GM23338 (cell line): Measurements from ENCODE around the gene PTPRB.

Source experiments
- EZH2phosphoT487 ChIP-seq: fragments of 200-600 bp; sonication (generic); IDR thresholded peaks from one replicate; pipeline ENCODE4 v1.8.1; 2018; ENCODE audit warnings: antibody characterized with exemption; ENCODE audit not compliant: unreplicated experiment
- NANOG ChIP-seq: IDR thresholded peaks from 2 replicates; pipeline ENCODE4 v1.6.1; 2016; ENCODE audit warnings: antibody characterized with exemption, borderline replicate concordance
- POLR2AphosphoS5 ChIP-seq: IDR thresholded peaks from 2 replicates; pipeline ENCODE4 v1.6.1; 2016; ENCODE audit warnings: antibody characterized with exemption, low read depth
- TF ChIP-seq, protein P1 (sequence below), 2 experiments: fragments of 200-600 bp in 1 of 2; sonication (generic) in 1 of 2; conservative IDR thresholded peaks; 2 replicates each; pipeline versions ENCODE4 v1.5.1 to v1.6.1; 2016 to 2017; ENCODE audit warnings: antibody characterized with exemption in 2 of 2, low read depth in 2 of 2, mild to moderate bottlenecking in 2 of 2, moderate library complexity in 1 of 2
- TF ChIP-seq, protein P2 (sequence below): IDR thresholded peaks from one replicate; pipeline ENCODE4 v1.6.1; 2018; ENCODE audit warnings: antibody characterized with exemption; ENCODE audit not compliant: unreplicated experiment

DNA sequence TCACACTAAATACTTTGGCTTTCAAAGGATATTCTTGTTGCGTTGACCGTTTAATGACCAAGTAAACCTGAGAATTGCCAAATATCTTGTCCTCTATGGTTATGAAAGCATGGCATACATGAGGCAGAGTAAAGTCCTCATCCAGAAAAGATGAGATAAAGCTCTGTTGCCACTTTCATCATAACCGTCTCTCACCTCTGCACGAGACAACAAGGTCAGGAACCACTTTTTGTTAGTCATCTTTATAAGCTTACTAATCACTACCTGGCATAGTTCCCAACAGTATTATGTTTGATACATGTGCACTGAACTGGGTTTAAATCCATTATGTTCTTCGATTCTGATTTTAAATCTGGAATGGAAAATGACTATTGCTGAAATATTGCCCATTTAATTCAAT, 31.3 kb downstream of the PTPRB start:
- TF ChIP-seq, protein P1, sequence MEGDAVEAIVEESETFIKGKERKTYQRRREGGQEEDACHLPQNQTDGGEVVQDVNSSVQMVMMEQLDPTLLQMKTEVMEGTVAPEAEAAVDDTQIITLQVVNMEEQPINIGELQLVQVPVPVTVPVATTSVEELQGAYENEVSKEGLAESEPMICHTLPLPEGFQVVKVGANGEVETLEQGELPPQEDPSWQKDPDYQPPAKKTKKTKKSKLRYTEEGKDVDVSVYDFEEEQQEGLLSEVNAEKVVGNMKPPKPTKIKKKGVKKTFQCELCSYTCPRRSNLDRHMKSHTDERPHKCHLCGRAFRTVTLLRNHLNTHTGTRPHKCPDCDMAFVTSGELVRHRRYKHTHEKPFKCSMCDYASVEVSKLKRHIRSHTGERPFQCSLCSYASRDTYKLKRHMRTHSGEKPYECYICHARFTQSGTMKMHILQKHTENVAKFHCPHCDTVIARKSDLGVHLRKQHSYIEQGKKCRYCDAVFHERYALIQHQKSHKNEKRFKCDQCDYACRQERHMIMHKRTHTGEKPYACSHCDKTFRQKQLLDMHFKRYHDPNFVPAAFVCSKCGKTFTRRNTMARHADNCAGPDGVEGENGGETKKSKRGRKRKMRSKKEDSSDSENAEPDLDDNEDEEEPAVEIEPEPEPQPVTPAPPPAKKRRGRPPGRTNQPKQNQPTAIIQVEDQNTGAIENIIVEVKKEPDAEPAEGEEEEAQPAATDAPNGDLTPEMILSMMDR (conservative IDR thresholded peaks at IDR 0.05; ENCODE audit: low read depth in 2 of 2): no peak
- TF ChIP-seq EZH2phosphoT487: no peak
- TF ChIP-seq, protein P2, sequence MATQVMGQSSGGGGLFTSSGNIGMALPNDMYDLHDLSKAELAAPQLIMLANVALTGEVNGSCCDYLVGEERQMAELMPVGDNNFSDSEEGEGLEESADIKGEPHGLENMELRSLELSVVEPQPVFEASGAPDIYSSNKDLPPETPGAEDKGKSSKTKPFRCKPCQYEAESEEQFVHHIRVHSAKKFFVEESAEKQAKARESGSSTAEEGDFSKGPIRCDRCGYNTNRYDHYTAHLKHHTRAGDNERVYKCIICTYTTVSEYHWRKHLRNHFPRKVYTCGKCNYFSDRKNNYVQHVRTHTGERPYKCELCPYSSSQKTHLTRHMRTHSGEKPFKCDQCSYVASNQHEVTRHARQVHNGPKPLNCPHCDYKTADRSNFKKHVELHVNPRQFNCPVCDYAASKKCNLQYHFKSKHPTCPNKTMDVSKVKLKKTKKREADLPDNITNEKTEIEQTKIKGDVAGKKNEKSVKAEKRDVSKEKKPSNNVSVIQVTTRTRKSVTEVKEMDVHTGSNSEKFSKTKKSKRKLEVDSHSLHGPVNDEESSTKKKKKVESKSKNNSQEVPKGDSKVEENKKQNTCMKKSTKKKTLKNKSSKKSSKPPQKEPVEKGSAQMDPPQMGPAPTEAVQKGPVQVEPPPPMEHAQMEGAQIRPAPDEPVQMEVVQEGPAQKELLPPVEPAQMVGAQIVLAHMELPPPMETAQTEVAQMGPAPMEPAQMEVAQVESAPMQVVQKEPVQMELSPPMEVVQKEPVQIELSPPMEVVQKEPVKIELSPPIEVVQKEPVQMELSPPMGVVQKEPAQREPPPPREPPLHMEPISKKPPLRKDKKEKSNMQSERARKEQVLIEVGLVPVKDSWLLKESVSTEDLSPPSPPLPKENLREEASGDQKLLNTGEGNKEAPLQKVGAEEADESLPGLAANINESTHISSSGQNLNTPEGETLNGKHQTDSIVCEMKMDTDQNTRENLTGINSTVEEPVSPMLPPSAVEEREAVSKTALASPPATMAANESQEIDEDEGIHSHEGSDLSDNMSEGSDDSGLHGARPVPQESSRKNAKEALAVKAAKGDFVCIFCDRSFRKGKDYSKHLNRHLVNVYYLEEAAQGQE: no peak
- TF ChIP-seq NANOG: no peak
- TF ChIP-seq POLR2AphosphoS5: no peak
